Gastrocnemius medialis (tissue), 4 donors: ENCODE results near the gene CEBPZ. TPM values are rescaled to one million over a fixed set of nuclear protein-coding genes. Genes with fewer than 3 reads are reported as not detected.
A peak's percentile ranks its signal among the peaks of the same experiment; 100 is the strongest.
"Not testable (repeated sequence)": the region's sequence is repeated elsewhere in the genome, so short reads cannot be mapped to it uniquely, and the experiment has no call there.

Experiments
- ATAC-seq, 2 donors: fragments of 150-250 bp; one replicate each; pipeline ENCODE4 v1.9.1; 2016
- DNase-seq, 2 donors: peaks; one replicate each; pipeline ENCODE4 v3.0.0-alpha.2; 2019
- H3K27ac ChIP-seq, 4 donors: fragments of 200-600 bp; sonication (generic); 1 replicate in 1 of 4; 2 replicates in 3 of 4; pipeline ENCODE4 v1.5.1; 2016 to 2018; ENCODE audit warnings: mild to moderate bottlenecking in 2 of 4, moderate library complexity in 1 of 4
- H3K27me3 ChIP-seq, 3 donors: fragments of 200-600 bp; sonication (generic) in 2 of 3; 1 replicate in 1 of 3; 2 replicates in 2 of 3; pipeline versions ENCODE4 v1.5.1 to v1.6.0; 2016 to 2019; ENCODE audit warnings: mild to moderate bottlenecking in 1 of 3, moderate library complexity in 1 of 3
- H3K36me3 ChIP-seq, 2 donors: fragments of 200-600 bp; sonication (generic) in 1 of 2; one replicate each; pipeline ENCODE4 v1.5.1; 2017 to 2018
- H3K4me1 ChIP-seq, 2 donors: fragments of 200-600 bp; sonication (generic) in 1 of 2; one replicate each; pipeline ENCODE4 v1.5.1; 2016 to 2017; ENCODE audit warnings: mild to moderate bottlenecking in 2 of 2
- H3K4me3 ChIP-seq, 4 donors: fragments of 200-600 bp; sonication (generic) in 3 of 4; 1 replicate in 1 of 4; 2 replicates in 3 of 4; pipeline ENCODE4 v1.5.1; 2016 to 2019; ENCODE audit warnings: mild to moderate bottlenecking in 2 of 4
- H3K9me3 ChIP-seq, 3 donors: fragments of 200-600 bp; sonication (generic) in 2 of 3; 1 replicate in 1 of 3; 2 replicates in 2 of 3; pipeline ENCODE4 v1.5.1; 2016 to 2019
- POLR2A ChIP-seq, 2 donors: fragments of 450-650 bp; IDR thresholded peaks; one replicate each; pipeline ENCODE4 v1.6.1; 2017; ENCODE audit warnings: antibody characterized with exemption in 2 of 2, mild to moderate bottlenecking in 2 of 2, moderate library complexity in 2 of 2
- in situ Hi-C, 4 donors: fragments of 200-750 bp; cut with MboI; loops; one replicate each; pipeline versions ENCODE4 v1.15.0 to v1.8.0; 2017; ENCODE audit warnings: low sequenced_read_pairs in 4 of 4
- intact Hi-C: fragments of 100-400 bp; cut with DNase I; formaldehyde crosslinking; loops from one replicate; pipeline ENCODE4 v1.15.1; 2023; ENCODE audit warnings: low total_unique reads
- total RNA-seq, 4 donors: library from RNA; depleted of rRNA; stranded (reverse); fragments of >200 nt; gene quantifications; one replicate each; pipeline versions ENCODE4 v1.1.0 to v1.2.3, GENCODE V29; 2016
- TF ChIP-seq, protein P1 (sequence below), 5 experiments: fragments of 450-650 bp in 3 of 5; fragments of 200-600 bp in 2 of 5; sonication (generic) in 2 of 5; IDR thresholded peaks in 4 of 5; conservative IDR thresholded peaks in 1 of 5; 1 replicate in 4 of 5; 2 replicates in 1 of 5; pipeline ENCODE4 v1.5.1; 2016 to 2019; ENCODE audit warnings: antibody characterized with exemption in 5 of 5, mild to moderate bottlenecking in 3 of 5, moderate library complexity in 3 of 5

The CEBPZ gene
- total RNA-seq, 4 donors from 2014 or later: 43.2 to 75.0 (median 51.9) TPM

- Histone ChIP-seq H3K36me3 (peaks cover 0 to 20% of the 10 kb centered on the region in 2 donors), H3K4me1 (peaks cover 11 to 12% of the 10 kb centered on the region in 2 donors), H3K9me3 (no peaks in the 10 kb centered on the region), H3K27me3 (no peaks in the 10 kb centered on the region), H3K4me3 (peak within 1 kb of the TSS; percentile 76 to 97 (median 86)), H3K27ac (peak within 1 kb of the TSS; percentile 82 to 96 (median 92))
- ATAC-seq (peak; percentile 92 to 94), DNase-seq (peak; percentile 63 to 76)
- intact Hi-C loops (loop anchor here (2.0 kb wide), 1 partner anchor 34 kb away; the partner anchor contains the start of genes CEBPZ and NDUFAF7), in situ Hi-C loops (no loop called here)
- TF ChIP-seq POLR2A (IDR thresholded peaks at IDR 0.05): peak; percentile 76 to 77
- TF ChIP-seq, protein P1, sequence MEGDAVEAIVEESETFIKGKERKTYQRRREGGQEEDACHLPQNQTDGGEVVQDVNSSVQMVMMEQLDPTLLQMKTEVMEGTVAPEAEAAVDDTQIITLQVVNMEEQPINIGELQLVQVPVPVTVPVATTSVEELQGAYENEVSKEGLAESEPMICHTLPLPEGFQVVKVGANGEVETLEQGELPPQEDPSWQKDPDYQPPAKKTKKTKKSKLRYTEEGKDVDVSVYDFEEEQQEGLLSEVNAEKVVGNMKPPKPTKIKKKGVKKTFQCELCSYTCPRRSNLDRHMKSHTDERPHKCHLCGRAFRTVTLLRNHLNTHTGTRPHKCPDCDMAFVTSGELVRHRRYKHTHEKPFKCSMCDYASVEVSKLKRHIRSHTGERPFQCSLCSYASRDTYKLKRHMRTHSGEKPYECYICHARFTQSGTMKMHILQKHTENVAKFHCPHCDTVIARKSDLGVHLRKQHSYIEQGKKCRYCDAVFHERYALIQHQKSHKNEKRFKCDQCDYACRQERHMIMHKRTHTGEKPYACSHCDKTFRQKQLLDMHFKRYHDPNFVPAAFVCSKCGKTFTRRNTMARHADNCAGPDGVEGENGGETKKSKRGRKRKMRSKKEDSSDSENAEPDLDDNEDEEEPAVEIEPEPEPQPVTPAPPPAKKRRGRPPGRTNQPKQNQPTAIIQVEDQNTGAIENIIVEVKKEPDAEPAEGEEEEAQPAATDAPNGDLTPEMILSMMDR (IDR thresholded peaks at IDR 0.05 in 4 of 5, conservative IDR thresholded peaks at IDR 0.05 in 1 of 5): no peak
Observed at GRCh38 chr2:37196320-37197195, 34.8 kb downstream of the CEBPZ start, which contains the start of gene CEBPZOS. Gene CEBPZOS (plus strand): TSS chr2:37196496. CDS start chr2:37199705, 3,209 bp downstream.

GRCh38 chr2:37195862-37196319 lies 35.5 kb downstream of the CEBPZ start:
- H3K9me3 ChIP-seq, H3K27me3 ChIP-seq, in situ Hi-C loops, DNase-seq, ATAC-seq: not testable (repeated sequence)
- Histone ChIP-seq H3K4me1 (peaks cover 11 to 12% of the 10 kb centered on the region in 2 donors), H3K4me3 (peak overlapping the region; percentile 76 to 97 (median 86)), H3K27ac (peak overlapping the region; percentile 82 to 96 (median 92)), H3K36me3 (peaks cover 0 to 13% of the 10 kb centered on the region in 2 donors)
- intact Hi-C loops: loop anchor here (2.0 kb wide), 1 partner anchor 35 kb away; the partner anchor contains the start of genes CEBPZ and NDUFAF7

DNA sequence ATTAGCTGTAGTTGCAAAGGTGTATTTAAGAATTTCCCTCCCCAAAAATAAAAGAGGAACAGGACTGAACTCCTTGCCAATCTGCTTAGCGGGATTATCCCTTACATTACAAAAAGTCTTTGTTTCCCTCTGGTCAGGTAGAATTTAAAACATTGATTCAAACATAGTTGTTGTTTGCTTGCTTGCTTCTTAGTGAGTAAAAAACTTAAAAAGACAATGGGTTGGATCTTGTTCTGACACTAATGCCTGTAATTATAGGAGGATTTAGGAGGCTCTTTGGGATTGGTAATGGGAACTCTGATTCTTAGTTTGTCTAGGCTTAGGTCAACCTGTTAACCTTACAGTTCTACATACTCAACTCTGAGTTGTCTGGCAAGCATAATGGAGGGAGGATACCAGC lies 38.8 kb downstream of the CEBPZ start:
- intact Hi-C loops: no loop called here
- no peaks in the 10 kb centered on the region for H3K9me3 ChIP-seq
- no peaks in the 10 kb centered on the region for H3K27me3 ChIP-seq
- in situ Hi-C loops: no loop called here
- no peak for ATAC-seq
- no peak overlapping the region for H3K27ac ChIP-seq
- H3K36me3 ChIP-seq: no peaks in the 10 kb centered on the region
- H3K4me3 ChIP-seq: no peak overlapping the region
- no peak for TF ChIP-seq POLR2A (IDR thresholded peaks at IDR 0.05)
- TF ChIP-seq, protein P1 (IDR thresholded peaks at IDR 0.05 in 4 of 5, conservative IDR thresholded peaks at IDR 0.05 in 1 of 5): no peak
- peaks cover 6 to 7% of the 10 kb centered on the region in 2 donors for H3K4me1 ChIP-seq
- no peak for DNase-seq

DNA sequence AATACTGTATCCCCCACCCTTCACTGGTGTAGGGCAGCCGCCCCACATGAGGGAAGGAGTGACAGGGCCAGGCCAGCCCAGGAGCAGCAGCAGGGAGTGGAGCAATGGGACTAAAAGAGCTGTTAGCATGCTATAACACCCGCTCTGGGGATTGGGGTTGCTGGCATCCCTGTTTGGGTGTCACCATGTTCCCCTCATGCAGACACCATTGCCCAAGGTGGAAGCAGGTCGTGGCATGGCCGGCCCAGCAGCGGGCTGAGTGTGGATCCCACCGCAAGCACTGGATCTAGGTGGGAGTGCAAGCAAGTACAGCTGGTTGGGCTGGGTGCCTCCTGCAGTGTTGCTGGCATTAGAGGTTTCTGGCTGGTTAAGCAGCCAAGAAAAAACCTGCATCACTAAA lies 39.6 kb downstream of the CEBPZ start:
- in situ Hi-C loops: no loop called here

More for the DNA sequence above, 39.6 kb downstream of the CEBPZ start:
- no peaks in the 10 kb centered on the region for H3K27me3 ChIP-seq
- H3K27ac ChIP-seq: no peak overlapping the region
- DNase-seq: no peak
- H3K4me3 ChIP-seq: no peak overlapping the region
- H3K36me3 ChIP-seq: no peaks in the 10 kb centered on the region
- H3K4me1 ChIP-seq: no peaks in the 10 kb centered on the region
- no peaks in the 10 kb centered on the region for H3K9me3 ChIP-seq
- intact Hi-C loops: no loop called here
- no peak for ATAC-seq
- TF ChIP-seq POLR2A (IDR thresholded peaks at IDR 0.05): no peak
- TF ChIP-seq, protein P1 (IDR thresholded peaks at IDR 0.05 in 4 of 5, conservative IDR thresholded peaks at IDR 0.05 in 1 of 5): no peak
